Lower leg skin (tissue), 4 donors: ENCODE measurements around the gene DSCAML1. TPM values are rescaled to one million over a fixed set of nuclear protein-coding genes. Genes with fewer than 3 reads are reported as not detected.

Experiments used
- DNase-seq, 2 donors: peaks; one replicate each; pipeline ENCODE4 v3.0.0-alpha.2; 2019; ENCODE audit warnings: low spot score in 2 of 2
- H3K4me3 ChIP-seq: fragments of 200-600 bp; sonication (generic); 2 replicates; pipeline ENCODE4 v1.5.1; 2017; ENCODE audit warnings: mild to moderate bottlenecking, low read depth; ENCODE audit not compliant: poor library complexity, severe bottlenecking
- CTCF ChIP-seq, 3 donors: fragments of 450-650 bp; IDR thresholded peaks; one replicate each; pipeline ENCODE4 v1.5.1; 2016; ENCODE audit warnings: antibody characterized with exemption in 3 of 3, mild to moderate bottlenecking in 3 of 3, moderate library complexity in 2 of 3
- POLR2A ChIP-seq, 2 donors: fragments of 450-650 bp; IDR thresholded peaks; one replicate each; pipeline ENCODE4 v1.6.1; 2016 to 2017; ENCODE audit warnings: antibody characterized with exemption in 2 of 2, mild to moderate bottlenecking in 1 of 2, moderate library complexity in 1 of 2
- WGBS, 2 donors: methylation state at CpG; one replicate each; pipeline ENCODE4 v1.1.5; 2018; 5-methylcytosine and 5-hydroxymethylcytosine counted together
- intact Hi-C: fragments of 100-400 bp; cut with DNase I; formaldehyde crosslinking; loops from one replicate; pipeline ENCODE4 v1.15.0; 2023; ENCODE audit warnings: low total_unique reads
- total RNA-seq, 4 donors: library from RNA; depleted of rRNA; stranded (reverse); fragments of >200 nt; gene quantifications; one replicate each; pipeline ENCODE4 v1.1.0, GENCODE V29; 2016

Gene DSCAML1
- total RNA-seq, 4 donors from 2014 or later, result 0.07 to 0.13 (median 0.08) TPM

GRCh38 chr11:117545706-117546105 is 251.3 kb downstream of the DSCAML1 start:
- TF ChIP-seq POLR2A (IDR thresholded peaks at IDR 0.05) (no peak), CTCF (IDR thresholded peaks at IDR 0.05) (no peak)
- no peak overlapping the region for H3K4me3 ChIP-seq
- 93 to 95% methylated on average over 12 of the region's 12 CpGs for WGBS, 2 donors
- intact Hi-C loops, result no loop called here
- DNase-seq, result no peak

- WGBS, 2 donors, result 88 to 90% methylated on average over 6 of the region's 6 CpGs
- intact Hi-C loops, result no loop called here
- H3K4me3 ChIP-seq, result no peak overlapping the region
- no peak for TF ChIP-seq POLR2A (IDR thresholded peaks at IDR 0.05)
- TF ChIP-seq CTCF (IDR thresholded peaks at IDR 0.05), result no peak
- no peak for DNase-seq
Observed at GRCh38 chr11:117544130-117544800, 252.8 kb downstream of the DSCAML1 start.

- intact Hi-C loops, result no loop called here
- TF ChIP-seq POLR2A (IDR thresholded peaks at IDR 0.05), result no peak
- no peak for TF ChIP-seq CTCF (IDR thresholded peaks at IDR 0.05)
- no peak for DNase-seq
- WGBS, 2 donors, result 71 to 78% methylated on average over 2 of the region's 2 CpGs
- H3K4me3 ChIP-seq, result no peak overlapping the region
Observed at GRCh38 chr11:117541211-117541610, 255.8 kb downstream of the DSCAML1 start.

- 70 to 72% methylated on average over 13 of the region's 13 CpGs for WGBS, 2 donors
- intact Hi-C loops, result no loop called here
- TF ChIP-seq POLR2A (IDR thresholded peaks at IDR 0.05) (no peak), CTCF (IDR thresholded peaks at IDR 0.05) (no peak)
- DNase-seq, result no peak
- no peak overlapping the region for H3K4me3 ChIP-seq
Observed at GRCh38 chr11:117538263-117539135, 258.5 kb downstream of the DSCAML1 start.

GRCh38 chr11:117535850-117536411 is 261.1 kb downstream of the DSCAML1 start:
- TF ChIP-seq POLR2A (IDR thresholded peaks at IDR 0.05), result no peak
- no peak overlapping the region for H3K4me3 ChIP-seq
- DNase-seq, result no peak
- 64 to 68% methylated on average over 11 of the region's 11 CpGs for WGBS, 2 donors
- intact Hi-C loops, result no loop called here

- whole genome bisulfite sequencing, 2 donors, result 32 to 33% methylated on average over 19 of the region's 19 CpGs
- intact Hi-C loops, result no loop called here
- H3K4me3 ChIP-seq, result no peak overlapping the region
- no peak for TF ChIP-seq POLR2A (IDR thresholded peaks at IDR 0.05)
- no peak for TF ChIP-seq CTCF (IDR thresholded peaks at IDR 0.05)
- DNase-seq, result peak; percentile 16 to 89
Observed at GRCh38 chr11:117535201-117535849, 261.7 kb downstream of the DSCAML1 start.
